Dermis microvascular lymphatic vessel endothelial cell (primary cell): Measurements from ENCODE around the gene ENOPH1. TPM values are rescaled to one million over a fixed set of nuclear protein-coding genes. Genes with fewer than 3 reads are reported as not detected.

ENCODE experiments used
- DNase-seq, 2 donors: peaks; one replicate each; pipeline versions ENCODE4 v3.0.0 to v3.0.0-alpha.2; 2010; ENCODE audit warnings: low read depth in 2 of 2
- total RNA-seq: library from RNA; depleted of rRNA; stranded (reverse); fragments of >200 nt; gene quantifications from 2 replicates; pipeline ENCODE4 v1.2.1, GENCODE V29; 2014

The ENOPH1 gene
- total RNA-seq, 1 donor from 2014 or later = 35.3 TPM

GRCh38 chr4:82508806-82509428 is 78.5 kb downstream of the ENOPH1 start:
- DNase-seq = no peak

- no peak for DNase-seq
Measured at GRCh38 chr4:82510216-82510615, 79.8 kb downstream of the ENOPH1 start.

Other genes with a start within 250 kb of the ENOPH1 start
- gene HNRNPD, start 56.6 kb upstream of the ENOPH1 start, total RNA-seq = 24.9 and 26.8 TPM in 2 replicates
- 80.2 and 111 TPM in 2 replicates for gene HNRNPDL, start 128 bp upstream of the ENOPH1 start, total RNA-seq
- gene TMEM150C, start 131.4 kb downstream of the ENOPH1 start, total RNA-seq = 7.1 and 13.0 TPM in 2 replicates